NK-92 treated with Interleukin-12 subunit alpha and Interleukin-12 subunit beta, amount 100 ng/mL, for 24 hours (cell line): Measurements from ENCODE around the gene MARCOL.

Experiments
- DNase-seq: peaks from one replicate; lab custom pipeline; 2025; lab: John Stamatoyannopoulos, UW

The MARCOL gene

GRCh38 chr5:148238418-148238794, at the start of gene MARCOL:
Gene MARCOL, plus strand, starts transcription at chr5:148238525. Its CDS starts 73 bp downstream, at chr5:148238598.
- DNase-seq = no peak

GRCh38 chr5:148191010-148191409, 47.3 kb upstream of the MARCOL start:
- DNase-seq = no peak

- no peak for DNase-seq
Observed at GRCh38 chr5:148193202-148193601, 45.1 kb upstream of the MARCOL start.

- no peak for DNase-seq
Observed at GRCh38 chr5:148201151-148201550, 37.2 kb upstream of the MARCOL start.

- no peak for DNase-seq
Observed at GRCh38 chr5:148202531-148203203, 35.7 kb upstream of the MARCOL start, which contains the start of gene SPINK6. Gene SPINK6, plus strand, starts transcription at chr5:148203042. Its CDS starts 55 bp downstream, at chr5:148203097.

GRCh38 chr5:148205044-148205806, 33.1 kb upstream of the MARCOL start:
- DNase-seq = no peak

- DNase-seq = no peak
Observed at GRCh38 chr5:148205865-148206264, 32.5 kb upstream of the MARCOL start.

- no peak for DNase-seq
Observed at GRCh38 chr5:148206620-148207019, 31.7 kb upstream of the MARCOL start.

- DNase-seq = no peak
Observed at GRCh38 chr5:148208226-148208625, 30.1 kb upstream of the MARCOL start.

GRCh38 chr5:148209151-148209770, 29.1 kb upstream of the MARCOL start:
- DNase-seq = no peak

GRCh38 chr5:148214665-148215185, 23.6 kb upstream of the MARCOL start:
- no peak for DNase-seq

GRCh38 chr5:148221508-148221907, 16.8 kb upstream of the MARCOL start:
- DNase-seq = no peak

GRCh38 chr5:148224117-148224742, 14.1 kb upstream of the MARCOL start:
- no peak for DNase-seq

GRCh38 chr5:148228392-148228984, 9.8 kb upstream of the MARCOL start:
- no peak for DNase-seq

GRCh38 chr5:148229840-148230239, 8.5 kb upstream of the MARCOL start:
- no peak for DNase-seq

GRCh38 chr5:148230240-148230639, 8.1 kb upstream of the MARCOL start:
- no peak for DNase-seq

- DNase-seq = no peak
Observed at GRCh38 chr5:148237785-148238417, 424 bp upstream of the MARCOL start.

- DNase-seq = no peak
Observed at GRCh38 chr5:148248894-148249293, 10.6 kb downstream of the MARCOL start.

- DNase-seq = no peak
Observed at GRCh38 chr5:148255456-148255855, 17.1 kb downstream of the MARCOL start.

GRCh38 chr5:148259288-148259687, 21.0 kb downstream of the MARCOL start:
- DNase-seq = no peak

- no peak for DNase-seq
Observed at GRCh38 chr5:148261221-148261620, 22.9 kb downstream of the MARCOL start.
